Iris pigment epithelial cell (primary cell): Measurements from ENCODE around the gene KLHL29.
A peak's percentile ranks its signal among the peaks of the same experiment; 100 is the strongest.

Experiments used
- DNase-seq: peaks from one replicate; pipeline ENCODE4 v3.0.0-alpha.2; 2011; ENCODE audit warnings: low read depth

The KLHL29 gene

DNA sequence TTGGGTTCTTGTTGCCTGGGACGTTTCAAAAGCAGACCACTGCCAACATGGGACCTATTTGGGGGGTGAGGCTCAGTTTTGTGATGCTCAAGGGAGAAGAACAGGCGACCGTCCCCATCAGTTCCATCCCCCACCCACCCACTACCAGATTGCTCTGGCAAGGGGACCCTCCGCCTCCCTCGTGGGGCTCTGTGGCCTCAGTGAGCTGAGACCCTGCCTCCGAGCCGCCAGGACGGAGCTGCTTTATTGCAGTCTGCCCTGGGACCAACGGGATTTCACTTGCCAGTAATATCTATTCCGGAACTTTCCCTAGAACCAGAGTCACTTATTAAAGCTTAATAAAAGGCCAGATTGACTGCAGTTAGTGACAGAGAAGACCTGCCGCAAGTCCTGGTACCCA lies 146.3 kb downstream of the KLHL29 start:
- DNase-seq: no peak

DNA sequence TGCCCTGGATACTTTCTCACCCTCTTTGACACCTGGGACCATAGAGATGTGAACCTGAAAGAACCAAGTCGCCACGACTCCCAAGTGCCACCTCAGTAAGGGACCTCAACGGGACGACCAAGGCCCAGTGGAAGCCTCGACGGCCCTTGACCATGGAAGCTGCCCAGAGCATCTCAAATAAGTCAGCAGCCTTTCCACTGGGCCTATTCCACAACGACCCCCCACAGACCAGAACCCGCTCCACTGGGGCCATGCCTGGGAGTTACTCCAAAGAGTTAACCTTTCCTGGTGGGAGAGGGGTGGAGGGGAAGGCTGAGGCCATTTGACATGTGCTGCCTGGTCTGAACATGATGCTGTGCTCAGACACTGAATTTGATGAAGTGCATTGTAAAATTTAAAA lies 146.9 kb downstream of the KLHL29 start:
- no peak for DNase-seq

DNA sequence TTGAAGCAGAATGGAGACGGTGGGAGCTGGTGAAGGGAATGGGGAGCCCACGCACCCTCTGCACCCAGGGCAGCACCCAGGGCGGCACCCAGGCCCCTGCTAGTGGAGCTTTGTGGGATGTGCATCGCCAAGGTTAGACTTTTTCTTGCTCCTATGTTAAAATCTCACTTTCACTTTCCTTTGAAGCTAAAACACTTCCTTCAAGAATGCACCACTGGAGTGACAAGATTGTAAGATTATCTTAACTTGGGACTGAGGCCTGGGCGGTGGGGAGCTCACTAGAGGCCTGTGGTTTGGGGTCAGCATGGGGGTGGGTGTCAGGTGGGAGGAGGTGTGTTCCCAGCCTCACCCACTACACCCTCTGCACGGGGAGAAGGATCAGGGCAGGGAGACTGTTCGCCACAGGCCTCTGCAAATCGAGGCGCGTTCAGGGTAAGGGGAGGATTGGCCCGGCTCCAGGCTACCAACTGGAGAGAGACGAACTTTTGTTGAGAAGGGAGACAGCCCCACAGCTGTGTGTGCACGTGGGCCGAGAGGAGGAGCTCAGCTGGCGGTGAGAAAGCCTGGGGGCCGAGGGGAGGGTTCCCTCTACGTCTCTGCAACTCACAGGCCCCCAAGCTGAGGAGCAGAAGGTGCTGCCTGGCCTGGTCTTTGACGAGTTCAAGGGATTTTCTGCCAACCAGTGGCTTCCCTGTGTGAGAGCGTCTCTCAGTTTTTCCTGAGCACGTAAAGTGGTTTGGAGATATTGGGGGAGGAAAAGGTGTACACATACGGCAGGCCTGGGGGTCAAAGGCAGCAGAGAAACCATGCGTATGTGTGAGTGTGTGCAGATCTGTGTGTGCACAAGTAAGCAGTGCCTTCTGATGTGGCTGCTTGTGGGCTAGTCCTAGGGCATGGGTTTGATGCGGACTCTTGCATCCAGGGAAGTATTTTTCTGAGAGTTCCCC lies 147.7 kb downstream of the KLHL29 start:
- DNase-seq: peak; percentile 31

DNA sequence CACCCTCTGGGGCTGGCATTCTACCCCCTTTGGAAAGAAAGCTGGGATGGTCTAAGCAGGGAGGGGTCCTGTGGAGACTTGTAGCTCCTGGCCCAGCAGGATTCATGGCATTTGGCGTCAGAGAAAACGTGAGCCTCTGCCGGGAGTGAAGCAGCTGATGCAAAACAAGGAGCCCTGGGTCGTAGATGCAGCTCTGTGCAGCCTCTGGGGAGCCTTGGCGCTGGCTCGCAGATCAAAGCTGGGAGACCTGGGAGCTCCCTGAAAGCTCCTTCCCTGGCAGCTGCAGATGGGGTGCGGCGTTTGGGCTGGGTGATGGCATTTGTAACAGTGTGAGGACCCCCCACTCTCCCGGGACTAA lies 148.3 kb downstream of the KLHL29 start:
- no peak for DNase-seq

DNA sequence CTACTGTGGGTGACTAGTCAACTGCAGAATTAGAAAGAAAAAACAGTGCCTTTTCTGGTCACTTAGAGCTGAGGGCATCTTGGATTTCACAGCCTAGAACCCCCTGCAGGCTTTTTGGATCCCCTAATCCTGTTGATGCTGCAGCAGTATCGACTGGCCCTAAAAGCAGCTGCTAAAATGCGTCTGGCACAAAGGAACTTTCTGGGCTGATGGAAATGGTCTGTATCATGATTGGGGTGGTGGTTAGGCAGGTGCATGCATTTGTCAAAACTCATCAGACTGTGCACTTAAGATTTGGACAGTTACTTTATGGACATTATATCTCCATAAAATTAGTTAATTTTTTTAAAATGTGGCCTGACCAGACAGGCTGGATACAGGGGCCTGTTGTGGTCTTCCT lies 149.8 kb downstream of the KLHL29 start:
- no peak for DNase-seq

DNA sequence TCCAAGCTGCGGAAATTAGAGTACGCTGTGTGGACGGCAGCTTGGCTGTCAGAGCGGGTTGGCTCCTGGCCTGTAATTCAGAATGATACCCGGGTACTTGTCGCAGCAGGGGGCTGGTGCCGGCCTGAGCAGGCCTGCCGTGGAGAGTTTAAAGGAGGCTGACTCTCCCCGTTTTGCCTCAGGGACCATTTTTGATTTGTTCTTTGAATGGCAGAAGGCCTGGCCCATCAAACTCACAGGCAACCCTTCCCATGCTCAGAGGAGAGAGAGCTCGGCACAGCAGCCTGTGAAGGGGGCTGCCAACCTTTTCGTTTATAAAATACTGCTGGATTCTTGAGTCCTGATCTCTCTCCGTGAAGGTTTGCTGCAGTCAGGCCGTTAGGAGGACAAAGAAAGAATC lies 151.3 kb downstream of the KLHL29 start:
- no peak for DNase-seq

DNA sequence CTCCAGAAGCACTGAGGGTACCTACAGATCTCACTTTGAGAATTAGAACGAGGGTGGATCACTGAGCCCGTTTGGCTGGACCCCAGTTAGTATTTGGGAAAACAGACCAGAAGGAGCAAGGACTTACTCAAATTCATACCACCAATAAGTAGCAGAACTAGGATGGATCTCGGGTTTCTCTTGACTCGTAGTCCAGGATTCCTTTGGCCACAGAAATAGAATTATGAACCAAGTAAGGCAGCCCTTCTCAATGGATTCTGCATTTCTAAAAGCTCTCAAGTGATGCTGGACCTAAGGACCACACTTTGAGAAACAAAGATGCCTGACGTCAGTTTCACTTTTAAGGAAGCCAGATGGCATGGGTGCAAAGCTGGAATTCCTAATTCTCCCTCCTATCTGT lies 153.0 kb downstream of the KLHL29 start:
- no peak for DNase-seq

DNA sequence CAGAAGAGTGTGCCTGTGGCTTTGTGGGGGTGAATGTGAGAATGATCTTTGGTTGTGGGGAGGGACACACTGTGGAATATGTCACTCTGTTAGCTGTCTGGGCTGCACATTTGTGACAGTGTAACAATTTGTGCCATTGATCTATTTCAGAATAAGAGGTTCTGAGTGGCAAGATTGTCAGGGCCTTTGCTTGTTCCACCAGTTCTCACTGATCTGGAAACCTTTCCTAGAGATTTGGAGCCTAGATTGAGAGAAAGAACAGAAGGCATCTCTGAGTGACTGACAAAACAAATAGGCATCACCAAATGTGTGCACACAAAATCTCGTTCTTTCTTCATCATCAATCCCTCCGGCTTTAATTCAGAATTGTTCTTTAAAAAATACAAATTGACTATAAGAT lies 153.6 kb downstream of the KLHL29 start:
- DNase-seq: no peak

DNA sequence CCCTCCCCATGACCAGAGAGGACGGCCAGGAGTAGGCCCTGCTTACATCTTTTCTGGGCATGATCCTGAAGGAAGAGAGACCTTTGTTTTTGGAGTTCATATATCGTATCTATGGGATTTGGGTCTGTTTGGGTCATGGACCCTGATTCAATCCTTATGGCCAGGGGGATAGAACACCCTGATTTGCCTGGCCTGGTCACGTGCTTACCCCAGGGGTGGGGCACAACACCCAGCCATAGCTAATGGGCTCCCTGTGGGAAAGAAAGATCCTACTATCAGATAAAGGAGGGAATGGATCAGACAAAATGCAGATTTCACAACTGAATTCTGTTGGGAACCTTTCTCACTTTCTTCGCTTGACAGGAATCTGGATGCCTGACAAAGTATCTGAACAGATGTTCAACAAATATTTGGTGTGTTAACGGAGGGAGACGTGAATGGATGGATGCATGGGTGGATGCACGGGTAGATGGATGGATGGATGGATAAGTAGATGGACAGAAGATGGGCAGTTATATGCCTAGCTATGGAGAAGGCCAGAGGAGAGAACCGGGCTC lies 155.9 kb downstream of the KLHL29 start:
- no peak for DNase-seq

DNA sequence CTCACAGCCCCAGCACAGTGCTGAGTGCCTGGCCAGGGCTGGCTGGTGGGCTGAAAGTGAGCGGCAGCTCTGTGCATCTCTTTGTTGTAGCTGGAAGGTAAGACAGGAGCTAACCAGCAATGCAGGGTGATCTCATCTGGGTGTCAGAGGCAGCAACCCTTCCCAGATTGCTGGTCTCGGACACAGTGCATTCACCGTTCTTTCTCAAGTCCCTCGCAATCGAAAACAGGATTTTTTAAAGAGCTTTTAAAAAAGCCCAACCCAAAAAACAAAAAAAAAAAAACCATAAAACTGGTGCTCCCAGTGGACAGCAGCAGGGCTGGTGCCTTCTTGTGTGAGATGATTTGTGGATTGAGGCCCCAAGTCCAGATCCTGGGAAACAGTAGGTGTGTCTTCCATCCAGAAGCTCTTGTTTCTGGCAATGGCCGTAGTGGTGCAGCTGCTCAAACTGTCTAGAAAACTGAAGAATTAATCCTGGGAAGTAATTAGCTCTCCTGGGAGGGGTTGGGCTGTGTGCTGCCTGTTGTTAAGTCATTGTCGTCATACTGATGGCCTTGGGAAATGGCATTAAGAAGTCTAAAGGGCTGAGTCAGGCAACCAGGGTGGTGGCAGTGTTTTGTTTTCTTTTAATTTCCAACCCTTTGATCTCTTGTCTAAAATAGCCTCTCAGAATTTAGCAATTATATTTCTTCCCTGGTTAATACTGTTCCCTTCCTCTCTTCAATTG lies 156.7 kb downstream of the KLHL29 start:
- DNase-seq: no peak

DNA sequence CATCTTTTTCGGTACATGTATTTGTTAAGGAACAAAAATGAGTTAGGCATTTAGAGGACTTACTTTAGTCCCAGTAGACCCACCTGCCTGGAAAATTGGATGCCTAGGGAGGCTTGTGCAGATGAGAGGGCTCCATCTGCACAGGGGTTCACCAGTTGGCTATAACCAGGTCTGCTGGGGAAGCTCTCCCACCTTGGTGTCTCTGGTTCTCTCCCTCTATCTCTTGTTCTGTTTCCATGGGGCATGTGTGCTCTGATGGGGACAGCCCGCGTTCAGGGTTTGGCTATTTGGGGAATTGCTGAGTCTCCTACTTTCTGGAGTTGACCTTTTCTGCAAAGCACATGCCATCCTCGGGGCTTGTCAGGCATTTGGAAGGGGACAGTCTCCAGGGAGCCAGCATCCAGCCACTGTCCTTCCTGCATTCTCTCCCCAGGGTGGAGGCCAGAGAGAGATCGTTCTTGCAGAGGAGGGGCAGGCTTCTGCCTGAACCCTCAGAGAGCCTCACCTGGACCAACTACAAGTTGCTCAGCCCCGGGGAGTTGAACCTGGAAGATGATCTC lies 157.3 kb downstream of the KLHL29 start:
- DNase-seq: no peak

DNA sequence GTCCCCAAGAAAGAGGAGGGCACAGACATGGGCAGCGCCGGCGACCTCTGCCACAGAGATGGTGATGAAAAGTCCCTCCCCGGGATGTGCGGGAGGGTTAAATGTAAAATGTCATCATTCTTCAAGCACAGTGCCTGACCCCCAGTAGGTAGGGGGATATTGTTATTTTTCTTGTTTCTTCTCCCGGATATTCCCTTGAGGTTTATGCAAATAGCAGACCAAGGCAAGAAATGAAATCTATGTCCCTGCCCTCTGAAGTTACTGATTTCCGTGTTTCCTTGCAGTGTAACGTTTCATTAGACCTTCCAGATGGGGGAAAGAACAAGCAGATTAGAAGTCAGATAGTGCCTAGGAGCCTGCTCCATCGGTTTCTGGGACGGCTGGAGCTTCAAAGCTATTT lies 158.3 kb downstream of the KLHL29 start:
- no peak for DNase-seq

DNA sequence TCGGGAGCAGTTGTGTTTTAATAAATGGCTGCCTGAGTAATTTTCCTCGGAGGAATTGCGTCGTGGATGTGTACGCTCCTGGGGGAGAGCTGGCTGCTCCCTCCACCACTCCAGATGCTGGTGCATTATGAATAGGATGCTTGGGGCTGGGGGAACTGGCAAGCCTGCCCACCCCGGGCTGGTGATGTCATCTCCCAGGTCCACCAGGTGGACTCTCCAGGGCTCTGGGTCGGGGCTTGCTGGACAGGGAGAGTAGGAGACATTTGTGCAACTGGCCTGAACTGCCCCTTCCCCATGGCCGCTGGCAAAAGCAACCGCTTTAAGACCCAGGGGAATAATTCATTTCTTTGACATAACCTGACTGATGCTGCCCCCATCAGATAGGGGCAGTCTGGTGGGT lies 158.7 kb downstream of the KLHL29 start:
- DNase-seq: no peak

DNA sequence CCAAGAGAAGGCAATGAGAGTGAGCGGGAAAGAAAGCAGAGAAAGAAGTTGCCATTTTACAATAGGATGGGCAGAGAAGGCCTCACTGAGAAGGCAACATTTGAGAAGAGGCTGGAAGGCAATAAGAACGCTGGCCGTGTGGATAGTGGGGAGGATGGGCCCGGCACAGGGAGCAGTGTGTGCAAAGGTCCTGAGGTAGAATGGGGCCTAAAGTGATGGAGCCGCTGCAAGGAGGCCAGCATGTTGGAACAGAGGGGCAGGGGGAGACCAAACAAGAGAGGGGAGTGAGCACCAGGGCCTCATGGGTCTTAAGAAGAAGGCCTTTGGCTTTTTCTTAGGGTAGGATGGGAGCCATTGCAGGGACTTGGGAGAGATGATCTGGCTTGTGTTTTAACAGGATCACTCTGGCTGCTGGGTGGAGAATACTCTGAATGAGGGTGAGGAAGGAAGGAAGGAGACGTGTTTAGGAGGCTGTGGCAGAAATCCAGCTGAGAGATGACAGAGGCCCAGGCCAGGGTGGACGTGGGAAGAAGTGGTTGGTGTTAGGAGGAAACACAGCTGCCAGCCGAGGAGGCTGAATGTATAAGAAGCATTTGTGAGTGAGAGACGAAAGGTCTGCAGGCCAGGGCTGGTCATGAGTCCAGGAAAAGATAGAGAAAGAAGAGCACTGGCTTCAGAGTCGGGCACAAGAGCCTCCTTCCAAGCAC lies 159.8 kb downstream of the KLHL29 start:
- DNase-seq: no peak

DNA sequence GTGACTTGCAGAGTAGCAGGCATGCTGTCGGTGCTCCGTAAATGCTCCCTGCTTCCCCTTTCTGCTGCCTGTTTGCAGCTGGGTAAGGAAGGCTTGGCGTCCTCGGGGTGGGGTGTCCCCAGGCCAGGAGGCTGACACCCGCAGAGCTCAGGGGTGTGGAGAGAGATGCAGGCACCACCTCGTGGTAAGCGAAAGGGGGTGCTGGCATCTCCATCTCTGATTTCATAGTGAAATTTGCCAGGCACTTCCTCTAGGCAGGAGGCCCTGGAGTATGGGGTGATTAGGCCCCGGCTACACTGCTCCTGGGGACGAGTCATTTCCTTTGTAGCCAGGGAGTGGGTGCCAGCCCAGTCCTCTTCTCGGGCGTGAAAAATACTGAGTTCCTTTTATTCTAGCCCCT lies 160.4 kb downstream of the KLHL29 start:
- peak; percentile 33 for DNase-seq

DNA sequence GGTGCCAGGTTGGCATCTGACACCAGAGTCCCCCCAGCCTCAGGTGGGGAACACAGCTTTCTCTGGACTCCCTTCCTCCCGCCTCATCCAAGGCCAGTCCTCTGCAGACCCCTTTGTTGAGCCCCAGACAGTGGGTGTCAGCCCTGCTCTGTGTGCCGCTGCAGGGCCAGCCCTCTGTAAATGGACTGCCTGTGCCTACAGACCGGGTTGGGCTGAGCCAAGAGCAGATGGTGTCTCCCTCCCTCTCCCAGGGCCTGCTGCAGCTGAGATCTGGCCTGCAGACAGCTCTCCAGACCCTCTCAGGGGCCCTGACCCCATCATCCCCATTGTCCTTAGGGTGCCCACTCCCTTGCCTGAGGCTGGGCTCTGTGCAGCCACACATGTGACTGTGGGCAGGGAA lies 160.8 kb downstream of the KLHL29 start:
- DNase-seq: no peak

DNA sequence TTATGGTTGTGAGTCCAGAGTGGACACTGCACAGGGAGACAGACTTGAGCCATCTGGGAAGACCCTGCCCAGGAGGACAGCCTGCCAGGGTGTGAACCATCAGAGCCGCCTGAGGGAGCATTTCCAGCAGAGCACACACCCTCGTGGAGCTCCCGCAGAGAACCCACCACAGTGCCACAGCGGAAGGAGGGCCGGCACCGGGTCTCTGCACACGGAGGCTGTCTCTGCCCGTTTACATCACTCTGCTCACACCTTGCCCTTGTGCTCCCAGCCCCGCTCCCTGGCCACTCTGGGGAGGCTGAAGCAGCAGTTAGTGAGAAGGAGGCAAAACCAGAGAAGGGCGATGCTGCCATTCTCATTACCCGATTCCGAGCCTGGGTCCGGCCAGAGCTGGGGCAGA lies 161.9 kb downstream of the KLHL29 start:
- no peak for DNase-seq

DNA sequence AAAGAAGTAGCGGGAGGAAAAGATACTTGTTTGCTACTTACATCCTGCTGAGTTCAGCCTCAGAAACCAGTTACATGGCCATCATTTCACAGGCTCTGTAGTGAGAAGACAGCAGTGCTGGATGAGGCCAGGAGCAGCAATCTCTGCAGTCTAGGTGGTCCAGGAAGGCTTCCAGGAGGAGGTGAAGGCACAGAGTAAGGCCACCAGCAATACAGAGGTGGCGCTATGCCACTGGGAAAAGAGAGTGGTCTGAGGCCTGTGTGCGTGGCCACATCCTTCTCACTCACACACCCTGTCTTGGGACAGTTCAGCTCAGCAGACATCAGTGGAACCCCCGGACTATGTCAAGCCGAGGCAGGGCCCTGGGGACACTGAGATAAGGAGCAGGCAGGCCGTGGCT lies 162.7 kb downstream of the KLHL29 start:
- no peak for DNase-seq

DNA sequence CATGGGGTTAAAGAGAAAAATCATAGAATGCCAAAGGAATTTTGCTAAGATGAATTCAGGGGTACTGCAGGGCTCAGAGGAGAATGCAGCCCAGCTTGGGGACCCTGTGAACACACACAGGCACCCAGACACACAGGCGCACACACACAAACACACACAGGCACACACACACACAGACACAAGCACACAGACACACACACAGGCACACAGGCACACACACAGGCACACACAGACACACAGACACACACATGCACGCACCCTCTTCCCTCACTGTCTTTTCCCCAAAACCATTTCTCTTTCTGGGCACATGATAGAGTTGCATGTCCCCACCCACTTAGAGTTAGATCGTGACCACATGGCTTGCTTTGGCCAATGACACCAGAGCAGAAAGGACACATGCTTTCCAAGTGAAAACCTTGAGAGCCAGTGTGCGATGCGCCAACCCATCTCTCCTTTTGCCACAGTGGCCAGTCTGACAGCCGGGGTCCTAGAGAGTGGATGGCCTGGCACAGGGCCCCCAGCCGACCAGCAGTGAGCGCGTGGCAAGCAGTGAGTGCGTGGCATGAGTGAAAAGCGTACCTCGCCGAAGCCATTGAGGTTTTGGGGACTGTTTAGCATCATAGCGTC lies 163.3 kb downstream of the KLHL29 start:
- no peak for DNase-seq

DNA sequence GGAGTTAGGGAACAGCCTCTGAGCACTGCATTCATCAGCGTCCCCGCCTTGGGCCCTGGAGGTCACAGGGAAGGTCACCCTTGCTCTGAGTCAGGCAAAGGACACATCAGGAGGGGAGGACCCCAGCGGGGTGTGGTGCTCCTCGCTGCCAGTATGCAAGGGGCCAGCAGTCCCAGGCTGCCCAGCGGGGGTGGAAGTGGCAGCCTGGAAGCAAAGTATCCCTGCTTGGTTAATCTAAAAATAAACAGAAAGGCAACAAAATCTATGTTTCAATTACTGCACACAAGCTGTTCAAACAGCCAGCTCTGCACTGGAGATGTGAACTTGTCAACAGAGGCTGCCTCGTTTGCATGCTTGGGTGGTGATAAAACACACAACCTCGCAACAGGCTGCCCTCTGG lies 164.1 kb downstream of the KLHL29 start:
- peak; percentile 48 for DNase-seq

DNA sequence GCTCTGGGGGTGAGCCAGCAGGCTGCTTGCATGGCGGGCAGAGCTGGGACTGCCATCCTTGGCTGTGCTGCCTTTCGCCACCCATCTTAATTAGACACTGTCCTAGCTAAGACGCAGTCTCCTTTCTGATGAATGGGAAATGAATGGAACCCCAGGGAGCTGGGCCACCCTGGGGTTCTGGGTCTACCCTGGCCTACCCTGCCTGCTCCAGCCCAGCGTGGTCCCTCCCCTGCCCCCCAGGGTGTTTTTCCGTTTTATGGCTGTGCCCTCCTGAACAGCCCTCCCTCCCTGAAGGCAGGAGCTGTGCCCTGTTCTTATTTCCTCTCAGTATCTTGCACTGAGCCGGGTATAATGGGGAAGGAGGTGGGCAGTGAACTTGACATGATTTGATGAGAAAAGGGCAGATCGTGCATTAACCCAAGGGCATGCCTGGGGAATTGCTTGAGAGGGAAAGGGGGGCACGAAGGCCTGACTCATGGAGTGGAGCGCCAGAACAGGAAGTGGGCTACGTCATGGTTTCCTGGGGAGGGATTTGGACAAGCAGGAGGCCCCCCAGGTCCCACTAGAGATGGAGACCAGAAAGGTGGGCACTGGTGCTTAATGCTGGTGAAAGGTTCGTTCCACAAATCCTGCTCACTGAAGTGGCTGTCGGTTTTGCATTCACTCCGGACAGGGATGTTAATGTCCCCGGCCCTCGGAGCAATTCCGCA lies 165.0 kb downstream of the KLHL29 start:
- peak; percentile 72 for DNase-seq
